NCI-H82 treated with DMSO at 0.1 percent for 48 hours (cell line): ENCODE measurements around the gene DPH5.
"Not testable (repeated sequence)": the region's sequence is repeated elsewhere in the genome, so short reads cannot be mapped to it uniquely, and the experiment has no call there.

Experiments
- DNase-seq: peaks from one replicate; lab custom pipeline; 2025; ENCODE audit not compliant: unreplicated experiment; lab: John Stamatoyannopoulos, UW

Gene DPH5, protein sequence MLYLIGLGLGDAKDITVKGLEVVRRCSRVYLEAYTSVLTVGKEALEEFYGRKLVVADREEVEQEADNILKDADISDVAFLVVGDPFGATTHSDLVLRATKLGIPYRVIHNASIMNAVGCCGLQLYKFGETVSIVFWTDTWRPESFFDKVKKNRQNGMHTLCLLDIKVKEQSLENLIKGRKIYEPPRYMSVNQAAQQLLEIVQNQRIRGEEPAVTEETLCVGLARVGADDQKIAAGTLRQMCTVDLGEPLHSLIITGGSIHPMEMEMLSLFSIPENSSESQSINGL

GRCh38 chr1:101025657-101026429 lies at the start of gene DPH5:
Gene DPH5 (minus strand): TSS chr1:101025784. CDS start chr1:101025443, 341 bp downstream.
- peak; percentile 77 for DNase-seq

GRCh38 chr1:101073836-101074235 lies 48.3 kb upstream of the DPH5 start:
- DNase-seq: no peak

DNA sequence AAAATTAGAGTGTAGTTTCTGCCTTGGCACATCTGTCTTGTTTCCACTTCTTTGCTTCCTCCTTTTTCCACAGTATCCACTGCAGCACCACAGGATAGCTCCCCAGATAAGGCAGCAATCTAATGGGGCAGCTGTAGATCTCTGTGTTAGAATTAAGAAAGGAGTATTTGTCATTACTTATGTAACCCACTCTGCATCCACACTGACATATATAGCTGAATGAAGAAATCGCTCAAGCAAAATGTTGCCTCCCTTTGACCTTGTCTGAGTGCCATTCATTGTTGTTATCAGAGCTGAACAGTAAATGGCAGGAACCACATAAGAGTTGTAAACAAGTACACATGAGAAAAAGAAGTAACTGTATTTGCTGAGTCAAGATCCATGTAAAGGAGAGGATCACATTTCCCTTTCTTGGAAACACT lies 45.9 kb upstream of the DPH5 start:
- DNase-seq: no peak

- DNase-seq: no peak
Observed at GRCh38 chr1:101069158-101069557, 43.6 kb upstream of the DPH5 start.

- DNase-seq: not testable (repeated sequence)
Observed at GRCh38 chr1:101066937-101067335, 41.4 kb upstream of the DPH5 start.

GRCh38 chr1:101066260-101066936 lies 40.8 kb upstream of the DPH5 start:
- no peak for DNase-seq

GRCh38 chr1:101065575-101065974 lies 40.0 kb upstream of the DPH5 start:
- DNase-seq: no peak

- DNase-seq: peak; percentile 58
Observed at GRCh38 chr1:101064697-101065096, 39.1 kb upstream of the DPH5 start.

- DNase-seq: no peak
Observed at GRCh38 chr1:101060992-101061391, 35.4 kb upstream of the DPH5 start.

DNA sequence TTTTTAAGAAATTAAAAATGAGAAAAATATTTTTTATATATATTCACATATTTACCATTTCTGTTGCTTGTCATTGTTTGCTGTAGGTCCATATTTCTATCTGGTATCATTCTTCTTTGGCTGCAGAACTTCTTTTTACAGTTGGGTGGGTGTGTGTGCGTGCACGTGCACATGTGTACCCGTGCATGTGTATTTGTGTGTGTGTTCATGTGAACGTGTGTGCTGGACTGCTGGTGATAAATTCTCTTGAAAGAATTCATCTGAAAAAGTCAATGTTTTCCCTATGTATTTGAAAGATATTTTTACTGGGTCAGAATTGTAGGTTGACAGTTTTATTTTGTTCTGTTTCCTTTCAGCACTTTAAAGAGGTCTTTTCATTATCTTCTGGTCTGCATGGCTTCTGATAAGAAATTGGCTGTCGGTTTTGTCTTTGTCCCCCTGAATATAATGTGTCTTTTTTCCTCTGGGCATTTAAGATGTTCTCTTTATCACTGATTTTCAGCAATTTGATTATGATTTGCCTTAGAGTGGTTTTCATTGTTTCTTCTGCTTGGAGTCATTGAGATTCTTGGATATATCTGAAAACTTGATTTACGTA lies 34.5 kb upstream of the DPH5 start:
- no peak for DNase-seq

GRCh38 chr1:101055623-101056022 lies 30.0 kb upstream of the DPH5 start:
- no peak for DNase-seq

- peak; percentile 56 for DNase-seq
Observed at GRCh38 chr1:101051688-101052638, 26.4 kb upstream of the DPH5 start.

GRCh38 chr1:101050869-101051268 lies 25.3 kb upstream of the DPH5 start:
- DNase-seq: no peak

DNA sequence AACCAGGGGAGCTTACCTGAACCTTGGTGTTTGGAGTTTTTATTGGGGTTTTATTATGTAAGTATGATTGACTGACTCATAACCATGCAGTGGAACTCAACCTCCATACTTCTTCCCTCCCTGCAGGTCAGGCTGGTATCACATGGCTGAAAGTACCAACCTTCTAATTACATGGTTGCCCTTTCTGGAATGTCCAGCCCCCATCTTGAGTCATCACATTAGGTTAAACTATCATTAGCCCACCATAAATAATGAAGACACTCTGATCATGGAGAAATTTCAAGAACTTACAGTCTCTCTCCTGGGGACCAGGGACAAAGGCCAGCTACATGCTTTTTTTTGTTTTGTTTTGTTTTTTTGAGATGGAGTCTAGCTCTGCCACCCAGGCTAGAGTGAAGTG lies 19.2 kb upstream of the DPH5 start:
- DNase-seq: no peak

- no peak for DNase-seq
Observed at GRCh38 chr1:101044259-101044658, 18.7 kb upstream of the DPH5 start.

DNA sequence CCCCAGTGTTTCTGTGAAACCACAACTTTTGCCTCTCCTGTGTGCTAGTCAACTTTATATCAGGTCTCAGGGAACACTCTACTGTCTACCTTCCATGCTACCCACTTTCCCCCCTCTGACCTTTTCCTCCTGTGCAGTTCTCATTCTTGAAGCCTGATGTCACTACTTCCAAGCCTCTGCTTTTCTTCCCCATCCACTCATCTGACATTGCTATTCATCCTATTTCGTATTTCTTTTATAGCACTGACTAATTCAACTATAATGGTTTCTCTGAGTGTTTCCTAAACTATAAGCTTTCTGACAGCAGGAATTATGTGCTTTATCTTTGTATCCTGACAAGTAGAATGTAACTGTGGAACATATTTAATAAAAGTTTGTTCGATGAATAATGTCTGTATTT lies 18.2 kb upstream of the DPH5 start:
- no peak for DNase-seq

GRCh38 chr1:101041300-101041699 lies 15.7 kb upstream of the DPH5 start:
- DNase-seq: no peak

GRCh38 chr1:101040666-101041065 lies 15.1 kb upstream of the DPH5 start:
- DNase-seq: no peak

DNA sequence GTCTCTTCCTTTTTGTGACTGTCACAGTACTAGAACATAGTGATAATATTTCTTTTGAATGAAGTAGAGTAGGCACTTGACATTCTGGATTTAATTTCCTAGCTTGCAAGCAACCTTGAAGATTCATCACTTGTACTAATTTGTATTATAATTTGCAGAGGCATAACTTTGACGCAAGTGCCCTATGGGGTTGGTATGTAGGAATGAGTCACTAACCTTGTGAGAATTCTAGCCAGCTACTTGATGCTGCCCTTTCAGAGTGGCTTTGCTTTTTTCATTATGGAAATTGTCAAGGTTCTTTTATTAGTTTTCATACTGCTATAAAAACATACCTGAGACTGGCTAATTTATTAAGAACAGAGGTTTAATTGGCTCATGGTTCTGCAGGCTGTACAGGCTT lies 13.7 kb upstream of the DPH5 start:
- DNase-seq: no peak

DNA sequence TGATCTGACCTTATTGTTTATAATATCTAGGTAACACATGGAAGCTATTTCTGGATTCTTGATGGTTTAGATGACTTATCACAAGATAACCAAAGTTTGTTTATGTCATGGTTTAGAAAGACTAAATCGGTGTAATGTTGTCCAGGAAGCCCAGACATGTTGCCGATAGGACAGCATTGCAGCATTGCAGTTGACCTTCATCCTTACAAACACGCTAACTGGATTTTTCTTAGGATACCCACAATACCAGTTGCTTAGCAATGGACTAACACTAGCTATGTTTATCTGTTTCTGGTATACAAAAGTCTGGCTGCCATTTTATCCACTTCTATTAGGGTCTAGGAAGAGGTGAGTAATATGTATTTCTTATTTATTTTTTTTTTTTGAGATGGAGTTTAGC lies 11.7 kb upstream of the DPH5 start:
- no peak for DNase-seq
